Fibroblast of lung (primary cell): Measurements from ENCODE around the gene PTPMT1.

Experiments used
- EZH2 ChIP-seq: IDR thresholded peaks from 2 replicates; pipeline ENCODE4 v1.5.1; 2012; ENCODE audit warnings: low read length, control low read depth, mild to moderate bottlenecking; ENCODE audit errors: missing control alignments
- TF ChIP-seq, protein P1 (sequence below), 2 donors: IDR thresholded peaks in 1 of 2; conservative IDR thresholded peaks in 1 of 2; 1 replicate in 1 of 2; 2 replicates in 1 of 2; pipeline ENCODE4 v1.5.1; 2011 to 2012; ENCODE audit warnings: low read length in 2 of 2, control low read depth in 1 of 2, inconsistent platforms in 1 of 2, low read depth in 1 of 2, mild to moderate bottlenecking in 1 of 2

DNA sequence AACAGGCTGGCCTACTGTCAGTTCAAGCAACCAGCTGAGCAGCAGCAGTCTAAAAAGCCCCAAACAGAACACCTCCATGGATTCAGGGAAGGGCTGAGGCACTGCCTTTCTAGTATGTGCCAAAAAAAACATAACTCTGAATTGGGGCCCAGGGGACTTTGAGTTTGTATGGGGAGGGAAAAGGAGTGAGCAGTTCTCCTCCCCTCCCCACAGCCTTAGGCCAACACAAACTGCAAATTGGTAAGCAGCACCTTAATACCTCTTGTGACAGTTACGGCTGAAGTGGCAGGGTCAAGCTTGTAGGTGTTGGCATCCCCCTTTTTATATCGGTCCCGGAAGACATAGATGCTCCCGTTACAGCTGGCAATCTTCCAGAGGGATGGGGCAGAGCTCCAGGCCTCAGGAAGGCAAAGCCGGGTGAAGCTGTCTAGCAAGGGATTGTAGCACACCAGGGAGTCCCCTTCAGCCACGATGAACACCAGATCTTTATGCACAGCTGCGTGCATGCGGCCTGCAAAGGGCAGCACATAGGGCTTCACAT lies 7.4 kb downstream of the PTPMT1 start:
- TF ChIP-seq, protein P1, sequence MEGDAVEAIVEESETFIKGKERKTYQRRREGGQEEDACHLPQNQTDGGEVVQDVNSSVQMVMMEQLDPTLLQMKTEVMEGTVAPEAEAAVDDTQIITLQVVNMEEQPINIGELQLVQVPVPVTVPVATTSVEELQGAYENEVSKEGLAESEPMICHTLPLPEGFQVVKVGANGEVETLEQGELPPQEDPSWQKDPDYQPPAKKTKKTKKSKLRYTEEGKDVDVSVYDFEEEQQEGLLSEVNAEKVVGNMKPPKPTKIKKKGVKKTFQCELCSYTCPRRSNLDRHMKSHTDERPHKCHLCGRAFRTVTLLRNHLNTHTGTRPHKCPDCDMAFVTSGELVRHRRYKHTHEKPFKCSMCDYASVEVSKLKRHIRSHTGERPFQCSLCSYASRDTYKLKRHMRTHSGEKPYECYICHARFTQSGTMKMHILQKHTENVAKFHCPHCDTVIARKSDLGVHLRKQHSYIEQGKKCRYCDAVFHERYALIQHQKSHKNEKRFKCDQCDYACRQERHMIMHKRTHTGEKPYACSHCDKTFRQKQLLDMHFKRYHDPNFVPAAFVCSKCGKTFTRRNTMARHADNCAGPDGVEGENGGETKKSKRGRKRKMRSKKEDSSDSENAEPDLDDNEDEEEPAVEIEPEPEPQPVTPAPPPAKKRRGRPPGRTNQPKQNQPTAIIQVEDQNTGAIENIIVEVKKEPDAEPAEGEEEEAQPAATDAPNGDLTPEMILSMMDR (conservative IDR thresholded peaks at IDR 0.05 in 1 of 2, IDR thresholded peaks at IDR 0.05 in 1 of 2; ENCODE audit: low read depth in 1 of 2, low read length in 2 of 2): no peak
- TF ChIP-seq EZH2: no peak
